GM21367 (cell line): ENCODE results near the gene CGREF1.

Source experiments
- ATAC-seq: cut with Tn5 transposase; IDR thresholded peaks from one replicate; pipeline ENCODE4 v1.9.1; 2021; ENCODE audit not compliant: unreplicated experiment

The CGREF1 gene

GRCh38 chr2:27118525-27119329 is at the start of gene CGREF1:
CGREF1 (minus strand) TSS chr2:27119128; CDS start chr2:27104366, 14,762 bp downstream.
- ATAC-seq = no peak

DNA sequence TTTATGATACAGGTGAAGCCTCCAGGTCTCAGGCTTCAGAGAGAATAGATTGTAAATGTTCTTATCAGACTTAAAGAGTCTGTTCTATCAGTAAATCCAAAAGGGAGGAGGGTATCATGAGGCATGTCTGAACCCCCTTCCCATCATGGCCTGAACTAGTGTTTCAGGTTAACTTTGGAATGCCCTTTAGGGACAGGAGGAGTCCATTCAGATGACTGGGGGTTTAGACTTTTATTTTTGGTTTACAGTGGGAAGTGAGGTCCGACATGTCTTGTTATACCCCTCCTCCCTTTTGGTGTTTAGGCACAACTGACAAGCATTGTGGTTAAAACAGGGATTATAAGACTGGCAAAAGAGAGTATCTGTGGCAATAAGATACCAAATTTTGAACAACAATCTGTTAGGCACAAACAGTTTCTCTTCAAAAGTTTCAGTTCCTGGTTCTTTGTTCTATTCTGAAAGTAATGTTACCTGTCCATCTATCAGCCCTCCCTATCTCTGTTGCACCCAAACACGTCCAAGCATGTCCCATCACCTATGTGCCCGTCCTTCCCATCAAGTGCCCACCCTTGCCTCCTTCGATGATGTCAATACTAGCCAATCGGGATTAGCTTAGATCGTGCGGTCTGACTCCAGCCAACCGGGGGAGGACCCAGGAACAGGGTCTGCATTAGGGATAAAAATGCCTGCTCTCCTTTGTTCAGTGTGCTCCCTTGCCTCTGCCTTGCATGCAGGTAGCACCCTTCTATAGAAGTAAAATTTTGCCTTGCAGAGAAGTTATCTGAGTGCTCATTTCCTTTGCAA is 46.2 kb upstream of the CGREF1 start:
- ATAC-seq = no peak

- ATAC-seq = no peak
Observed at GRCh38 chr2:27162151-27163121, 43.5 kb upstream of the CGREF1 start.

- no peak for ATAC-seq
Observed at GRCh38 chr2:27160191-27160590, 41.3 kb upstream of the CGREF1 start.

DNA sequence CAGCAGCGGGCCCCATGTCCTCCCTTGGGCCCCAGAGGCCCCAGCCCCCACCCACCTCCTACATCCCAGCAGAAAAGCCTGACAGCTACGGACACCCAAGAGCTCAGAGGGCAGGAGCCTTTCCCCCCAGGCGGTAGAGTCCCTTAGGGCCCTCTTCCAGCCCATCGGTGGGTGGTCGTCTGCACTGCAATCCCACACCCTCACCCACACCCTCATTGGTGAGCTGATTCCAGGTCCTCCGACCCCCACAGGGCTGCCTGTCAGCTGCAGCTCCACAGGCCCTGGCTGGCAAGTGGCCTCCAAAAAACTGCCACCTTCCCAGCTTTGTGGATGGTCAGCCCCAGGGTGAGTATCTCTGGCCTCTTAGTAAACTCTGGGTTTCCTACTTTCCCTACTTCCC is 40.3 kb upstream of the CGREF1 start:
- no peak for ATAC-seq

GRCh38 chr2:27158468-27158867 is 39.5 kb upstream of the CGREF1 start:
- ATAC-seq = no peak

DNA sequence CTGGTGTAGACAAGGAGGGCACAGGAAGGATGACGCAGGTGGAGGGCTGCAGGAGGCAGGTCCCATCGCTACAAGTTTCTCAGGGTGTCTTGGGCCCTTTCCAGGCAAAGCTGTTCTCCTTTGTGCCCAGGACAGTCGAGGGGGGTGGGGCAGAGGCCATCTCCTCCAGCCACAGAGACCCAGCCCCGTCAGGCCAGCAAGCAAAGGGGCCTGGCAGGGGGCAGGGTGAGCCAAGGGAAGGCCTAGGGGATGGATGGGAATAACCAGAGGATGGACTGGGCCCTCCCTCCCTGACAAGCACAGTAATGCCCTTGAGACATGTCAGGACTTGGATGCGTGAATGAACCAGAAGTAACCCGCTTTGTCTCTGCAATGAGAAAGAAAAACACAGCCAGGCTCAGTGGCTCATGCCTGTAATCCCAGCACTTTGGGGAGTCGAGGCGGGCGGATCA is 36.2 kb upstream of the CGREF1 start:
- ATAC-seq = no peak

- ATAC-seq = no peak
Observed at GRCh38 chr2:27154488-27154887, 35.6 kb upstream of the CGREF1 start.

GRCh38 chr2:27152796-27153464 is 34.0 kb upstream of the CGREF1 start:
- no peak for ATAC-seq

DNA sequence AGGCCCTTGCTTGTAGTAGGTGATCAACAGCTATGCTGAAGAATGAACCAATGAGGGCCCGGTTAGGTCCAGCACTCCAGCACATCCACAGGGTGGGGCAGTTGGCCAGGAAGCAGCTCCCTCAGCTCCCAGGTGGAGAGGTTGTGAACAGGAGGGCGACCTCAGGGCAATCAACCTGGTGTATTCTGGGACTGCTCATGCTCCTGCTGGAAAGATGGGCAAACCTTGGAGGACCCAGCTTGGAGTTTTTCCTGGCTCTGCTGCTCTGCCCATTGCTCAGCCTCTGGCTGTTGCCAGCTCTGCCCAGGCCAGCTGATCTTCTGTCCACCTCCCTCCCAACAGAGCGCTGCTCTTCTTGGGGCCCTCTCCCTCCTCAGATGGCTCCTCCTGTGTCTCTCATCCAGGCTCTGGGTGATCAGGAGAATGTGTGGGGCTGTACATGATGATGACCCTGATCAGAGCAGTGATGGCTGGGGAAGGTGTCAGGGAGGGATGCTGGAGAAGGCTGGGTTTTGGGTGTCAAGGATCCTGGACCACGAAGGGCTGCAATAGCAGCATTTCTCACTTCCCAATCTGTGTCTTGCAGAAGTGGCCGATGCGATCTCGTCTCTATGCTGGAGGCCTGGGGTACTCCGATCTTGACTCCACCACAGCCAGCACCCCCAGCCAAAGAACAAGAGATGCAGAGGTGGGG is 33.3 kb upstream of the CGREF1 start:
- no peak for ATAC-seq

- ATAC-seq = no peak
Observed at GRCh38 chr2:27150639-27151230, 31.8 kb upstream of the CGREF1 start.

GRCh38 chr2:27149570-27150405 is 30.9 kb upstream of the CGREF1 start:
- ATAC-seq = no peak

DNA sequence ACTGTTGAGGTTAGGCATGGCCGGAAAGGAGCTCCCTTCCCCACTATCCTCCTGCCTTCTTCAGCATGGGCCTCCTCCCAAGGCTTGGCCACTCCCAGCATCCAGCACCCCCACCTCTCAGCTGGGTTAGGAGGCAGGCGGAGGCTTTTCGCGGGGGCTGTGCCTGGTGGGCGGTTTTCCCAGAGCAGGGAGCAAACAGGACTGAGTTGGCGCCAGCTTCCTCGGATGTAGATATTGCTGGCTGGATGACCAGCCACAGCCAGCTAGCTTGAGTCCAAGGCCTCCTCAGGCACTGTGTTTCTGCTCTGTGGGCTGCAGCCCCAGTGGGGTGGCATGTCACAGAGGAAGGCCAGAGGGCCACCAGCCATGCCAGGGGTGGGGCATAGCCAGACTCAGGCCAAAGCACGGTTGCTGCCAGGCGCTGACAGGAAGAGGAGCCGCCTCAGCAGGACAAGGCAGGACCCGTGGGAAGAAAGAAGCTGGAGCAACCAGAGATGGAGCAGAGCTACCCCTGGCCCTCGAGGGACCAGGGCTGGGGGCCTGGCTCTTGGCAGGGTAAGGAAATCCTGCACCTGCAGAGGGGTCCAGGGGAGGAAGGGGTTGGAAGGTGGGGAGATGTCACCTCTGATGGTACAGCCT is 30.0 kb upstream of the CGREF1 start, which contains the start of gene TCF23:
Gene TCF23 (plus strand): TSS at position 204 of the 639 bp plus-strand sequence. CDS start 130 bp downstream, at position 334.
- no peak for ATAC-seq

DNA sequence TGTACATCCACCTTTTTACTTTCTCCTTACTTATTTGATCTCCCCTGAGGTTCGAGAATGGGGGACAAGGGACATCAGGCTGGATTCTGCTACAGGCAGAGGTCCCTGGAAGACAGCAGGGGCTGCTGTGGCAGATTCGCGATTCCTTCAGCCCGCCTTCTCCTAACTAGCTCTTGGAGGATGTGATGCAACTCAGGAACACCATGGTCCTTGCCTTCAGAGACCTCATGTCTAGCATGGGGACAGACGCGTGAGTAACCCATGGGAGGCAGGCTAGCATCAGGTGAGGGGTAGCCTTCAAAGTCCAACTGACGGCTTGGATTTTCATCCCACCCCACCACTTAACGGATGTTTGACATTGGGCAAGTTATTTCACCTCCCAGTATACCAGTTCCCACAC is 29.0 kb upstream of the CGREF1 start:
- no peak for ATAC-seq

GRCh38 chr2:27145682-27146081 is 26.8 kb upstream of the CGREF1 start:
- ATAC-seq = no peak

DNA sequence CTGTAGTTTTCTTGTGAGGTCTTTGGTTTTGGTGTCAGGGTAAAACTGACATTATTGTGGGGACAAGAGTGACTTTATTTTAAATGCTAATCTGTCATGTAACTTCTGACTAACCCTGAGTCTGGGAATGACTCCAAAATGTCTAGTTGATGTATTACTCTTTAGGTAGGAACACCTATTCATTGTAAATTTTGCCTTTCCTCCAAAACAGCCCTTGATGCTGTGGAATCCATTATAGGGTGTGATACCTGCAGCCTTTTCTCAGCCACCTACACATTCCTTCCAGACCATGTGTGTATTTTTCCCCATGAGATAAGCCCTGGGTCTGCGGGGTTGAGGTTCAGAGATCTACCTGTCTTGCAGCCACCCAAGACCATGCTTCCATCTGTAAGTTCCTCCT is 24.4 kb upstream of the CGREF1 start:
- no peak for ATAC-seq

- no peak for ATAC-seq
Observed at GRCh38 chr2:27139310-27139709, 20.4 kb upstream of the CGREF1 start, which contains the start of gene PRR30. PRR30 (minus strand) TSS chr2:27139410; CDS start chr2:27138329, 1,081 bp downstream.

DNA sequence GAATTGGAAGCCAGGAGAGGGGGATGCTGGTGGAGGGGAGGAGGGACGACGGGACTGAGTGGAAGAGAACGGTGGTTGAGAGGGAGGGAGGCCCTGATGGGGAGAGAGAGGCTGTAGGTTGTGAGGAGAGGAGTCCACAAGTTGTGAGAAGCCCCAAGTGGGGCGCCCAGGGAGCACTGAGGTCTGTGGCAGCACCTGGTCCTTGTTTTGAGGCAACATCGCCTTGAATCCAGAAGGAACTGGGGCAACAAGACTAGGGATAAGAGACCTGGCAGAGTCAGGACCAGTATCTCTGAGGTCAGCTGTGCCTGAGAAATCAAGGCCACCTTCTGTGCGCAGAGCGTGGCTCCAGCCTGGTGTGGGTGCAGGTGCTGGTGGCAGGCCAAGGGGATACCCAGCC is 19.2 kb upstream of the CGREF1 start:
- ATAC-seq = no peak
